GM23338 (cell line): ENCODE measurements around the gene TNNT2. TPM values are rescaled to one million over a fixed set of nuclear protein-coding genes. Genes with fewer than 3 reads are reported as not detected.

Source experiments
- ATAC-seq: fragments of 200-7000 bp; cut with Tn5 transposase; 3 replicates; pipeline ENCODE4 v1.9.1; 2020
- DNase-seq: peaks from one replicate; pipeline ENCODE4 v3.0.0-alpha.2; 2015; ENCODE audit warnings: low spot score
- H2AFZ ChIP-seq: fragments of 200-600 bp; sonication (generic); 2 replicates; pipeline ENCODE4 v1.8.0; 2016; ENCODE audit warnings: antibody characterized with exemption, mild to moderate bottlenecking, moderate library complexity
- H3F3A ChIP-seq: fragments of 200-600 bp; sonication (generic); replicated peaks from 2 replicates; pipeline ENCODE4 v1.8.0; 2017; ENCODE audit warnings: antibody characterized with exemption, mixed run types, low read depth
- H3K27ac ChIP-seq: fragments of 200-600 bp; sonication (generic); 2 replicates; pipeline ENCODE4 v1.6.1; 2016; ENCODE audit warnings: low read depth
- H3K27me3 ChIP-seq: fragments of 200-600 bp; sonication (generic); 2 replicates; pipeline ENCODE4 v1.8.0; 2016; ENCODE audit warnings: mild to moderate bottlenecking, mixed run types, moderate library complexity; ENCODE audit not compliant: insufficient read depth
- H3K36me3 ChIP-seq: fragments of 200-600 bp; sonication (generic); 2 replicates; pipeline ENCODE4 v1.8.0; 2016; ENCODE audit warnings: mild to moderate bottlenecking; ENCODE audit not compliant: insufficient read depth
- H3K4me1 ChIP-seq: fragments of 200-600 bp; sonication (generic); 2 replicates; pipeline ENCODE4 v1.8.0; 2016; ENCODE audit warnings: mild to moderate bottlenecking, moderate library complexity; ENCODE audit not compliant: insufficient read depth
- H3K4me2 ChIP-seq: fragments of 200-600 bp; sonication (generic); 2 replicates; pipeline ENCODE4 v1.7.1; 2017; ENCODE audit warnings: mixed run types
- H3K4me3 ChIP-seq: fragments of 200-600 bp; sonication (generic); 2 replicates; pipeline ENCODE4 v1.6.1; 2016; ENCODE audit warnings: mixed run types
- H3K79me2 ChIP-seq: fragments of 200-600 bp; sonication (generic); replicated peaks from 2 replicates; pipeline ENCODE4 v1.8.0; 2017; ENCODE audit warnings: mild to moderate bottlenecking; ENCODE audit not compliant: insufficient read depth
- H3K9me2 ChIP-seq: fragments of 200-600 bp; sonication (generic); 2 replicates; pipeline ENCODE4 v1.8.0; 2017; ENCODE audit not compliant: insufficient read depth
- H4K20me1 ChIP-seq: fragments of 200-600 bp; sonication (generic); replicated peaks from 2 replicates; pipeline ENCODE4 v1.8.0; 2017; ENCODE audit warnings: mild to moderate bottlenecking; ENCODE audit not compliant: insufficient read depth
- H3K27ac Mint-ChIP-seq: 2 replicates; pipeline ENCODE4 v1.8.0; 2020; ENCODE audit warnings: inconsistent platforms, mild to moderate bottlenecking, moderate library complexity, mixed read lengths
- H3K27me3 Mint-ChIP-seq: 3 replicates; pipeline ENCODE4 v1.8.0; 2022; ENCODE audit warnings: low read depth, mild to moderate bottlenecking, moderate library complexity, mixed read lengths, inconsistent platforms; ENCODE audit not compliant: insufficient read depth, poor library complexity
- H3K36me3 Mint-ChIP-seq: 3 replicates; pipeline ENCODE4 v1.8.0; 2021; ENCODE audit warnings: low read depth, mild to moderate bottlenecking, inconsistent platforms, moderate library complexity, mixed read lengths
- H3K4me1 Mint-ChIP-seq: 3 replicates; pipeline ENCODE4 v1.8.0; 2020; ENCODE audit warnings: mild to moderate bottlenecking, inconsistent platforms, mixed read lengths
- H3K4me3 Mint-ChIP-seq: 3 replicates; pipeline ENCODE4 v1.8.0; 2021; ENCODE audit warnings: moderate library complexity, mild to moderate bottlenecking, inconsistent platforms, mixed read lengths
- H3K9me3 Mint-ChIP-seq: 3 replicates; pipeline ENCODE4 v1.8.0; 2020; ENCODE audit warnings: moderate library complexity, mild to moderate bottlenecking, inconsistent platforms, mixed read lengths
- CREB1 ChIP-seq: fragments of 250-450 bp; sonication (Bioruptor Pico); IDR thresholded peaks from 2 replicates; pipeline ENCODE4 v1.5.0; 2020; ENCODE audit warnings: low read depth, mild to moderate bottlenecking, moderate library complexity
- EZH2 ChIP-seq: fragments of 200-600 bp; sonication (generic); IDR thresholded peaks from one replicate; pipeline ENCODE4 v1.8.0; 2017; ENCODE audit warnings: antibody characterized with exemption, mild to moderate bottlenecking, low read depth; ENCODE audit not compliant: unreplicated experiment
- EZH2phosphoT487 ChIP-seq: fragments of 200-600 bp; sonication (generic); IDR thresholded peaks from one replicate; pipeline ENCODE4 v1.8.1; 2018; ENCODE audit warnings: antibody characterized with exemption; ENCODE audit not compliant: unreplicated experiment
- STAT1 ChIP-seq: IDR thresholded peaks from one replicate; pipeline ENCODE4 v1.6.1; 2016; ENCODE audit warnings: antibody characterized with exemption; ENCODE audit not compliant: unreplicated experiment
- ZNF331 ChIP-seq: fragments of 250-450 bp; sonication (Bioruptor Pico); IDR thresholded peaks from 2 replicates; pipeline ENCODE4 v1.5.0; 2020; ENCODE audit warnings: low read depth, mild to moderate bottlenecking, moderate library complexity
- ZNF462 ChIP-seq: fragments of 250-450 bp; sonication (Bioruptor Pico); IDR thresholded peaks from 2 replicates; pipeline ENCODE4 v1.5.0; 2020; ENCODE audit warnings: mild to moderate bottlenecking, moderate library complexity
- polyA plus RNA-seq: library from polyadenylated mRNA; unstranded; fragments of >200 nt; fragmentation: Nextera tagmentation; extraction: Ambion mirVana; gene quantifications from 2 replicates; pipeline ENCODE4 v1.2.1, GENCODE V29; 2016
- total RNA-seq: library from RNA; depleted of rRNA; stranded (reverse); fragments of >200 nt; shearing (Covaris generic); gene quantifications from 2 replicates; pipeline ENCODE4 v1.2.3, GENCODE V29; 2014
- TF ChIP-seq, protein P1 (sequence below), 2 experiments: fragments of 200-600 bp in 1 of 2; sonication (generic) in 1 of 2; conservative IDR thresholded peaks; 2 replicates each; pipeline versions ENCODE4 v1.5.1 to v1.6.1; 2016 to 2017; ENCODE audit warnings: antibody characterized with exemption in 2 of 2, low read depth in 2 of 2, mild to moderate bottlenecking in 2 of 2, moderate library complexity in 1 of 2

Gene TNNT2
- total and polyA plus RNA-seq, 2 experiments from 2014 or later = 7.5 to 19.1 TPM

DNA sequence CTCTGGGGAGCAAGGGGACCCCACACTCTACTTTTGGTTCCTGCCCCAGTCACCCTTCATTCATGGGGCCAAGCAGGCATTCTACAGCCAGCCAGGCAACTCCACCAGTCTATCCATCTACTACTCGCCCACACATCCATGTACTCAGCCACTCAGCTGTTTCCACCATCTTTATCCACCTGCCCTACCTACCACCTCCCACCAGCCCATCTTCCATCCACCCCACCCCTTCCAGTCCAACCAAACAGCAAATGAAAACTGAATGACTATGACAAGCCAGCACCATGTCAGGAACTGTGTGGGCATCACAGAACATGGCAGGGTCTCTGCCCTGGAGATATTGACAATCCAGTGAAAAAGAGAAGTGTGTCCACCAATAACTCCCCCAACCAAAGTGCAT, 13.7 kb upstream of the TNNT2 start (continued):
- TF ChIP-seq CREB1 (CRISPR knock-in tag) (no peak), EZH2 (no peak), EZH2phosphoT487 (no peak)
- TF ChIP-seq, protein P1, sequence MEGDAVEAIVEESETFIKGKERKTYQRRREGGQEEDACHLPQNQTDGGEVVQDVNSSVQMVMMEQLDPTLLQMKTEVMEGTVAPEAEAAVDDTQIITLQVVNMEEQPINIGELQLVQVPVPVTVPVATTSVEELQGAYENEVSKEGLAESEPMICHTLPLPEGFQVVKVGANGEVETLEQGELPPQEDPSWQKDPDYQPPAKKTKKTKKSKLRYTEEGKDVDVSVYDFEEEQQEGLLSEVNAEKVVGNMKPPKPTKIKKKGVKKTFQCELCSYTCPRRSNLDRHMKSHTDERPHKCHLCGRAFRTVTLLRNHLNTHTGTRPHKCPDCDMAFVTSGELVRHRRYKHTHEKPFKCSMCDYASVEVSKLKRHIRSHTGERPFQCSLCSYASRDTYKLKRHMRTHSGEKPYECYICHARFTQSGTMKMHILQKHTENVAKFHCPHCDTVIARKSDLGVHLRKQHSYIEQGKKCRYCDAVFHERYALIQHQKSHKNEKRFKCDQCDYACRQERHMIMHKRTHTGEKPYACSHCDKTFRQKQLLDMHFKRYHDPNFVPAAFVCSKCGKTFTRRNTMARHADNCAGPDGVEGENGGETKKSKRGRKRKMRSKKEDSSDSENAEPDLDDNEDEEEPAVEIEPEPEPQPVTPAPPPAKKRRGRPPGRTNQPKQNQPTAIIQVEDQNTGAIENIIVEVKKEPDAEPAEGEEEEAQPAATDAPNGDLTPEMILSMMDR (conservative IDR thresholded peaks at IDR 0.05; ENCODE audit: low read depth in 2 of 2) = no peak

- H3K9me3 Mint-ChIP-seq = no peaks in the 10 kb centered on the region
- H3F3A ChIP-seq = no peaks in the 10 kb centered on the region
Observed at GRCh38 chr1:201389051-201389450, 11.6 kb upstream of the TNNT2 start.

More at GRCh38 chr1:201389051-201389450, 11.6 kb upstream of the TNNT2 start:
- H3K4me1 ChIP-seq = peaks cover 2% of the 10 kb centered on the region; the same call in 1 of the 2 replicates
- ATAC-seq = no peak
- Mint-ChIP-seq H3K27ac (no peak overlapping the region), H3K4me3 (no peak overlapping the region), H3K27me3 (peaks cover 5% of the 10 kb centered on the region), H3K4me1 (peaks cover 19% of the 10 kb centered on the region), H3K36me3 (peaks cover 7% of the 10 kb centered on the region)
- no peak overlapping the region for H2AFZ ChIP-seq
- no peak overlapping the region for H3K4me2 ChIP-seq
- TF ChIP-seq STAT1 (no peak), EZH2phosphoT487 (no peak), ZNF462 (CRISPR knock-in tag) (no peak), ZNF331 (CRISPR knock-in tag) (no peak)
- H3K9me2 ChIP-seq = no peaks in the 10 kb centered on the region
- no peaks in the 10 kb centered on the region for H3K27me3 ChIP-seq
- no peak for DNase-seq
- H4K20me1 ChIP-seq = no peaks in the 10 kb centered on the region
- no peaks in the 10 kb centered on the region; the same call in 1 of the 2 replicates for H3K79me2 ChIP-seq
- no peak overlapping the region for H3K4me3 ChIP-seq
- no peaks in the 10 kb centered on the region for H3K36me3 ChIP-seq
- H3K27ac ChIP-seq = no peak overlapping the region
